Vagina (tissue), 2 donors: Measurements from ENCODE around the gene PLCB1. TPM values are rescaled to one million over a fixed set of nuclear protein-coding genes. Genes with fewer than 3 reads are reported as not detected.

ENCODE experiments used
- DNase-seq, 2 donors: peaks; one replicate each; pipeline ENCODE4 v3.0.0-alpha.2; 2017; ENCODE audit errors: extremely low spot score in 2 of 2
- H3K27ac ChIP-seq: fragments of 200-600 bp; sonication (generic); one replicate; pipeline ENCODE4 v1.5.1; 2019
- H3K27me3 ChIP-seq: fragments of 200-600 bp; sonication (generic); one replicate; pipeline ENCODE4 v1.5.1; 2019
- H3K36me3 ChIP-seq, 2 donors: fragments of 200-600 bp; sonication (generic); one replicate each; pipeline ENCODE4 v1.5.1; 2017 to 2019
- H3K4me1 ChIP-seq: fragments of 200-600 bp; sonication (generic); one replicate; pipeline ENCODE4 v1.5.1; 2019
- H3K4me3 ChIP-seq, 2 donors: fragments of 200-600 bp; sonication (generic); 1 replicate in 1 of 2; 2 replicates in 1 of 2; pipeline ENCODE4 v1.5.1; 2016 to 2019
- H3K9me3 ChIP-seq: fragments of 200-600 bp; sonication (generic); one replicate; pipeline ENCODE4 v1.5.1; 2019
- POLR2A ChIP-seq, 2 donors: fragments of 450-650 bp; IDR thresholded peaks; one replicate each; pipeline ENCODE4 v1.6.1; 2017; ENCODE audit warnings: antibody characterized with exemption in 2 of 2, mild to moderate bottlenecking in 2 of 2, moderate library complexity in 2 of 2
- POLR2AphosphoS5 ChIP-seq, 2 donors: sonication (generic); formaldehyde crosslinking; IDR thresholded peaks; one replicate each; pipeline ENCODE4 v1.9.0; 2017; ENCODE audit warnings: antibody characterized with exemption in 2 of 2, mild to moderate bottlenecking in 2 of 2, low read depth in 1 of 2; ENCODE audit not compliant: insufficient read depth in 1 of 2
- intact Hi-C: fragments of 100-400 bp; cut with DNase I; formaldehyde crosslinking; loops from one replicate; pipeline ENCODE4 v1.15.1; 2023
- total RNA-seq: library from RNA; depleted of rRNA; stranded (reverse); fragments of >200 nt; gene quantifications from one replicate; pipeline ENCODE4 v1.2.3, GENCODE V29; 2016
- TF ChIP-seq, protein P1 (sequence below), 3 experiments: fragments of 450-650 bp in 2 of 3; fragments of 200-600 bp in 1 of 3; sonication (generic) in 1 of 3; IDR thresholded peaks; one replicate each; pipeline ENCODE4 v1.5.1; 2017 to 2019; ENCODE audit warnings: antibody characterized with exemption in 3 of 3, mild to moderate bottlenecking in 2 of 3, moderate library complexity in 2 of 3

Gene PLCB1
- total RNA-seq, 1 donor from 2014 or later = 32.4 TPM

DNA sequence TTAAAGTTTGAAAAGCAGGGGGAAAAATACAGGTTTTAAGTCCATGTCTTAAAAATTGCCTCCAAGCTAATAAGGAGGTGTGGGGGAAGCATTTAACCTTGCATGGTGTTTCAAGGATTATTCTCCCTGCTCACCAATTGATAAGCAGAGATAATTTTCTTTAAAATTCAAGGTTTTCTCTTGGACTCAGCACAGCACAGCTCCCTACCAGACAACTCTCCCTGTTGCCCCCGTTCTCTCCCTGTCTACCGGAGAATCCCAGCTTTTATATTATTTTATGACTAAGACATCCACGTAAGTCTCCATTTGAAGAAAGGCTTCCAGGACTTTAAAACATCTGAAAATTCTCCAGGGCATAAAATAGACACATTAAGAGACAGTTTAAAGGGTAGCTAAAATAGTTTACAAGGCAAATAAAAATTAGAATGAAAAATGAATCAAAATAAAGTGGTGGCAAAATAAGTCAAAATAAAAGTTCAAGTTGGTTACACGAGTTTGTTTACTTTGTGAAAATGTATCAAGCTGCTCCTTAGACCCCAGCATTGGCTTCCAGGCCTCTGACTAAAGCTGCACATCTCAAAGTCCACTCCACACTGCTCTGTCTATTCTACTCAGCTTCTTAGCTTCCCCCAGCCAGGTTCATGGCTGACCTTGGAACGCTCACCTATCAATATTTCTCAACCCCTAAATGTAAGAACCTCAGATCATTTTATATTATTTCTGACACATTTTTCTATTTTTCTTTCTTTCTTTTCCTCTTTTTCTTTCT lies 748.2 kb downstream of the PLCB1 start:
- H3K27me3 ChIP-seq = no peaks in the 10 kb centered on the region
- H3K27ac ChIP-seq = no peak overlapping the region
- no peaks in the 10 kb centered on the region for H3K9me3 ChIP-seq
- H3K36me3 ChIP-seq = no peaks in the 10 kb centered on the region
- intact Hi-C loops = no loop called here
- no peak for TF ChIP-seq POLR2A (IDR thresholded peaks at IDR 0.05)
- no peak for TF ChIP-seq POLR2AphosphoS5 (IDR thresholded peaks at IDR 0.05; ENCODE audit: insufficient read depth in 1 of 2, low read depth in 1 of 2)
- TF ChIP-seq, protein P1, sequence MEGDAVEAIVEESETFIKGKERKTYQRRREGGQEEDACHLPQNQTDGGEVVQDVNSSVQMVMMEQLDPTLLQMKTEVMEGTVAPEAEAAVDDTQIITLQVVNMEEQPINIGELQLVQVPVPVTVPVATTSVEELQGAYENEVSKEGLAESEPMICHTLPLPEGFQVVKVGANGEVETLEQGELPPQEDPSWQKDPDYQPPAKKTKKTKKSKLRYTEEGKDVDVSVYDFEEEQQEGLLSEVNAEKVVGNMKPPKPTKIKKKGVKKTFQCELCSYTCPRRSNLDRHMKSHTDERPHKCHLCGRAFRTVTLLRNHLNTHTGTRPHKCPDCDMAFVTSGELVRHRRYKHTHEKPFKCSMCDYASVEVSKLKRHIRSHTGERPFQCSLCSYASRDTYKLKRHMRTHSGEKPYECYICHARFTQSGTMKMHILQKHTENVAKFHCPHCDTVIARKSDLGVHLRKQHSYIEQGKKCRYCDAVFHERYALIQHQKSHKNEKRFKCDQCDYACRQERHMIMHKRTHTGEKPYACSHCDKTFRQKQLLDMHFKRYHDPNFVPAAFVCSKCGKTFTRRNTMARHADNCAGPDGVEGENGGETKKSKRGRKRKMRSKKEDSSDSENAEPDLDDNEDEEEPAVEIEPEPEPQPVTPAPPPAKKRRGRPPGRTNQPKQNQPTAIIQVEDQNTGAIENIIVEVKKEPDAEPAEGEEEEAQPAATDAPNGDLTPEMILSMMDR (IDR thresholded peaks at IDR 0.05) = no peak
- no peak for DNase-seq
- no peak overlapping the region for H3K4me3 ChIP-seq
- H3K4me1 ChIP-seq = peaks cover 6% of the 10 kb centered on the region

DNA sequence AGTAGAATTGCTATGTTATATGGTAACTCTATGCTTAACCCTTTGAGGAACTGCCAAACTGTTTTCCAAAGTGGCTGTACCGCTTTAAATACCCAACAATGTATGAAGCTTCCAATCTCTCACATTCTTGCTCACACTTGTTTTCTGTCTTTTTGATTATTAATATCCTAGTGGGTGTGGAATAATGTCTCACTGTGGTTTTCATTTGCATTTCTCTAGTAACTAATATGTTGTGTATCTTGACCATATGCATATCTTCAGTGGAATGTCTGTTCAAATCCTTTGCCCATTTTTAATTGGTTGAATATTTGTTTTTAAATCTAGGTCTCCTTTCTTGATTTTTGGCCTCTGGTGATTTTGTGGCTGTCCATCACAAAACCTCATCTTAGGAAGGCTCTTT lies 759.0 kb downstream of the PLCB1 start:
- Histone ChIP-seq H3K4me3 (no peak overlapping the region), H3K27ac (no peak overlapping the region), H3K9me3 (peaks cover 11% of the 10 kb centered on the region), H3K36me3 (no peaks in the 10 kb centered on the region), H3K4me1 (no peaks in the 10 kb centered on the region), H3K27me3 (no peaks in the 10 kb centered on the region)
- DNase-seq = no peak
- TF ChIP-seq, protein P1 (IDR thresholded peaks at IDR 0.05) = no peak
- TF ChIP-seq POLR2AphosphoS5 (IDR thresholded peaks at IDR 0.05; ENCODE audit: insufficient read depth in 1 of 2, low read depth in 1 of 2) = no peak
- TF ChIP-seq POLR2A (IDR thresholded peaks at IDR 0.05) = no peak
- intact Hi-C loops = no loop called here

DNA sequence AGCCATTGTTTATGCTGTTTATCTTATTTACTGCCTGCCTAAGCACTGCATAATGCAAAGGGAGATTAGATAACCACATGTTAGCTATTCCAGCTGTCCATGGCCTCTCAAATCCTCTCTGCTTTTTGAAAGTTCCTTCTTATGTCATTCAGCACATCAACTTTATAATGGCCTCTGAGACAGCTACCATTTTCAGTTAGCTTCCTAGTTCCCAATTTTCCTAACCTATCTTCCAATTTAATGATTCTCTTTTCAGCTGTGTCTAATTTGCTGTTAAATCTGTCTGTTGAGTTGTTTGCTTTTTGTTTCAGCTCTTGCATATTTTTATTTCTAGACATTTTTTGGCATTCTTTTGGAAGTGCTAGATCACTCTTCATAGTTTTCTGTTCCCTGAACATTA lies 763.4 kb downstream of the PLCB1 start:
- no peak overlapping the region for H3K4me3 ChIP-seq
- intact Hi-C loops = loop anchor here (5.0 kb wide), 1 partner anchor 33 kb away; no protein-coding TSS in a partner anchor
- peaks cover 11% of the 10 kb centered on the region for H3K9me3 ChIP-seq
- no peaks in the 10 kb centered on the region for H3K36me3 ChIP-seq
- H3K27me3 ChIP-seq = no peaks in the 10 kb centered on the region
- no peak overlapping the region for H3K27ac ChIP-seq
- no peak for DNase-seq
- no peaks in the 10 kb centered on the region for H3K4me1 ChIP-seq
- no peak for TF ChIP-seq POLR2A (IDR thresholded peaks at IDR 0.05)
- TF ChIP-seq POLR2AphosphoS5 (IDR thresholded peaks at IDR 0.05; ENCODE audit: insufficient read depth in 1 of 2, low read depth in 1 of 2) = no peak
- TF ChIP-seq, protein P1 (IDR thresholded peaks at IDR 0.05) = no peak

DNA sequence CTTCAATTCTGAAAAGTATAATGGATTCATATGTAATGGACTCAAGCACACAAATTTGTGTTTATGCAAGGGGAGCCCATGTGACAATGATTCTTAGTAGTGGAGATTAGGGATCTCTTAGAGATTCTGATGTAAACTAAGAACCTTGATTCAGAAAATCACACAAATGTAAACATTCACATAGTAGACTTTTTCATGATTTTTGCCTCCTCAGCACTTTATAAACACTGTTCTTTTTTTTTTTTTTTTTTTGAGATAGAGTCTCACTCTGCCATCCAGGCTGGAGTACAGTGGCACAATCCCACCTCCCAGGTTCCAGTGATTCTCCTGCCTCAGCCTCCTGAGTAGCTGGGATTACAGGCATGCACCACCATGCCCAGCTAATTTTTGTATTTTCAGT lies 766.8 kb downstream of the PLCB1 start:
- no peak overlapping the region for H3K27ac ChIP-seq
- H3K36me3 ChIP-seq = no peaks in the 10 kb centered on the region
- TF ChIP-seq POLR2AphosphoS5 (IDR thresholded peaks at IDR 0.05; ENCODE audit: insufficient read depth in 1 of 2, low read depth in 1 of 2) (no peak), POLR2A (IDR thresholded peaks at IDR 0.05) (no peak)
- TF ChIP-seq, protein P1 (IDR thresholded peaks at IDR 0.05) = no peak
- DNase-seq = no peak
- H3K4me3 ChIP-seq = no peak overlapping the region
- intact Hi-C loops = loop anchor here (5.0 kb wide), 1 partner anchor 37 kb away; no protein-coding TSS in a partner anchor
- peaks cover 11% of the 10 kb centered on the region for H3K9me3 ChIP-seq
- H3K4me1 ChIP-seq = no peaks in the 10 kb centered on the region
- H3K27me3 ChIP-seq = no peaks in the 10 kb centered on the region
